ENCODE results near the gene EMC8. TPM values are rescaled to one million over a fixed set of nuclear protein-coding genes. Genes with fewer than 3 reads are reported as not detected.

EMC8 gene
- total RNA-seq = 36.9 and 37.7 TPM in 2 replicates

DNA sequence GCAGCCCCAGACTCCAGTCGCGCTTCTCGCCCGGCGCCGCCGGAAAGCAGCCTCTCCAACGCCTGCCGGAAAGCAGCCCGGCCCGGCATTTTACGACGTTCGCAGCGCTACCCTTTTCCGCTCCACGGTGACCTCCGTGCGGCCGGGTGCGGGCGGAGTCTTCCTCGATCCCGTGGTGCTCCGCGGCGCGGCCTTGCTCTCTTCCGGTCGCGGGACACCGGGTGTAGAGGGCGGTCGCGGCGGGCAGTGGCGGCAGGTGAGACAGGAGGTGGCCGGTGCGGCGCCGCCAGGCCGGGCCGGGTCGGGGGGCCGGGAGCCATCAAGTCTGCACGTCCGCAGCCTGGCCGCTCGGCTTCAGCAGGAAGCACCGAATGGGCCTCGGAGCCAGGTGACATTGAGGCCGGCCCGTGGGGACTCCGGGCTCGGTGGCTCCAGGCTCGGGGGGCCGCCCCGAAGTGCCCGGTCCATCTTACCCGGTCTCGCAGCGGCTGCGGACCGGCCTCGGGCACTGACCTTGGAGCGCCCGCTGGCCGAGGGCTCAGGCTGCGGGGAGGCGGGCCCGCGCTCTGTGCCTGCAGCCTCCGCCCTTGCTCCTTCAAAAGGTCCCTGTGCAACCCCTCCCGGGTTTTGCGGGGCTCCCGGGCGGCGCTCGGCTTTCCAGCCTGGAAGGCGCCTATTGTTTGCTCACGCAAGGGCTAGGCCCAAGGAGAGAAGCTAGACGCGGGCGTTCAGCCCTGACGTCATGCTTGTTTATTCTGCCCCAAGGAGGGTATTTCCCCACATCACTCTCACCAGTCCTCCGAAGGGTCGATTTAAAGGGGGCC lies at the start of gene EMC8, which contains the start of gene COX4I1:
Gene EMC8 (minus strand): TSS at position 48 of the 824 bp plus-strand sequence. CDS start 249 bp downstream, outside the sequence.
Gene COX4I1 (plus strand): TSS at position 199 of the 824 bp plus-strand sequence. CDS start 1,511 bp downstream, outside the sequence.

DNA sequence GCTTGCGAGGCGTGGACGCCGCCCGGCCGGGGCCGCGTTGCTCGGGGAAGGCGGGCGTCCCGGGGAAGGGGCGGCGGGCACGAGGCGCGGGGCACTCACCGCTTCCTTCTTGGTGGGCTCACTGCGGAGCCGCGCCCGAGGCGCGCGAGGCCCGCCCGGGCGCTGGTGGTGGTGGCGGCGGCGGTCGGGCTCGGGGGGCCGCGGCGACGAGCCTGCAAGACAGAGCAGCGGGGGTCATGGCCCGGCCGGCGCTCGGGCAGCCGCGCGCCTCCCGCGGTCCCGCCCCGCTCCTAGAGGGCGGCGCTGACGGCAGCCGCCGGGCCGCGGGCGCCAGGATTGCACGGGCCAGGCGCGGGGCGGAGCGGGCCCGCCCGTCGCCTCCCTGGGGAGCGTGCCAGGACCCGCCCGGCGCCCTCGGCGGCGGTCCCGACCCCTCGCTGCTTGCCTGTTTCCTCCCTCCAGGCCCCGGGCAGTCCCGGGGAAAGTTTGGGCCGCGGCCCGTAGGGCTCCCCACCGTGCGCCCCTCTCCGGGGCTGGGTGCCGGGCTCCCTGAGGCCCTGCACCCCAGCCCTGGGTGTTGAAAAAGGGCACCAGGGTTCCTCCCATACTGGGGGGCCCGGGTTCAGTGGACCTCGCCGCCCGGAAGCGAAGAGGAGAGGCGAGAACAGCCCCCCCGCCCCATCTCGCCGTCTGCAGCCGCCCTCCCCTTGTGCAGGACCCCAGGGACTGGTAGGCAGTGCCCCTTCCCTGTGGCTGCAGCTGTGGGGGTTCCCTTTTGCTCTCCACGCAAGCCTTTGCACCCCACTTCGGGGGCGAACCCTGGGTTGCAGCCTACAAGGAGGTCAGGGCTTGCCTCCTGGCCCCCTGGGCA lies 48.3 kb downstream of the EMC8 start, which contains the start of gene C16orf74:
Gene C16orf74 (minus strand): TSS at position 270 of the 871 bp plus-strand sequence. CDS start 15,879 bp downstream, outside the sequence.

Other genes starting within 250 kb of the EMC8 start
- gene GSE1, start 186.2 kb downstream of the EMC8 start, total RNA-seq = 13.3 and 13.8 TPM in 2 replicates
- gene GINS2, start 110.6 kb downstream of the EMC8 start, total RNA-seq = 34.6 and 35.5 TPM in 2 replicates
- gene C16orf74, start 48.4 kb downstream of the EMC8 start, total RNA-seq = 6.1 and 9.2 TPM in 2 replicates
- gene COX4I1, start 151 bp upstream of the EMC8 start, total RNA-seq = 507 and 547 TPM in 2 replicates
- 0.30 TPM in 1 of 2 replicates, not detected in the other for gene IRF8, start 99.6 kb upstream of the EMC8 start, total RNA-seq